Activated naive CD4-positive, alpha-beta T cell treated with anti-CD3 and anti-CD28 coated beads, Interleukin-2, amount 10 ng/mL, durations not matched to agents 7 days and 5 days (primary cell): ENCODE results near the gene PPP3CB.
"Not testable (repeated sequence)": the region's sequence is repeated elsewhere in the genome, so short reads cannot be mapped to it uniquely, and the experiment has no call there.

Experiments used
- CTCF ChIA-PET: fragments of 350-600 bp; sonication (Branson Sonifier 250); formaldehyde crosslinking; loops from one replicate; lab custom pipeline; 2021; ENCODE audit warnings: antibody characterized with exemption; lab: Charles Lee
- DNase-seq: peaks from one replicate; pipeline ENCODE4 v3.0.0-alpha.2; 2020
- H3K27ac Mint-ChIP-seq: one replicate; pipeline ENCODE4 v1.8.0; 2021; ENCODE audit warnings: mild to moderate bottlenecking, moderate library complexity, mixed read lengths
- H3K27me3 Mint-ChIP-seq: one replicate; pipeline ENCODE4 v1.8.0; 2021; ENCODE audit warnings: mild to moderate bottlenecking, mixed read lengths
- H3K36me3 Mint-ChIP-seq: one replicate; pipeline ENCODE4 v1.8.0; 2021; ENCODE audit warnings: mixed read lengths
- H3K4me1 Mint-ChIP-seq: one replicate; pipeline ENCODE4 v1.8.0; 2021; ENCODE audit warnings: mixed read lengths
- H3K4me3 Mint-ChIP-seq: one replicate; pipeline ENCODE4 v1.8.0; 2021; ENCODE audit warnings: mild to moderate bottlenecking, moderate library complexity, mixed read lengths
- H3K9me3 Mint-ChIP-seq: one replicate; pipeline ENCODE4 v1.8.0; 2021; ENCODE audit warnings: mixed read lengths

The PPP3CB gene

GRCh38 chr10:73414230-73414945 lies 81.4 kb downstream of the PPP3CB start:
- Mint-ChIP-seq H3K27ac (peak overlapping the region; percentile 77), H3K36me3 (peaks cover 19% of the 10 kb centered on the region), H3K4me3 (peak overlapping the region; percentile 93), H3K27me3 (peaks cover 9% of the 10 kb centered on the region), H3K4me1 (peaks cover 44% of the 10 kb centered on the region), H3K9me3 (no peaks in the 10 kb centered on the region)
- DNase-seq = no peak
- CTCF ChIA-PET = no interaction called here

GRCh38 chr10:73413528-73414229 lies 82.1 kb downstream of the PPP3CB start, which contains the start of gene ANXA7:
ANXA7 (minus strand) TSS chr10:73414058; CDS start chr10:73400856, 13,202 bp downstream.
- Mint-ChIP-seq H3K36me3 (peaks cover 22% of the 10 kb centered on the region), H3K27me3 (peaks cover 9% of the 10 kb centered on the region), H3K27ac (peak within 1 kb of the TSS; percentile 90), H3K9me3 (no peaks in the 10 kb centered on the region), H3K4me3 (peak within 1 kb of the TSS; percentile 93), H3K4me1 (peaks cover 51% of the 10 kb centered on the region)
- CTCF ChIA-PET = no interaction called here
- peak; percentile 97 for DNase-seq

- Mint-ChIP-seq H3K4me1 (peaks cover 52% of the 10 kb centered on the region), H3K27ac (peak overlapping the region; percentile 90), H3K36me3 (peaks cover 22% of the 10 kb centered on the region), H3K9me3 (no peaks in the 10 kb centered on the region), H3K4me3 (peak overlapping the region; percentile 93), H3K27me3 (peaks cover 9% of the 10 kb centered on the region)
- CTCF ChIA-PET = no interaction called here
- peak; percentile 63 for DNase-seq
These were observed 82.7 kb downstream of the PPP3CB start for GRCh38 chr10:73413108-73413527.

DNA sequence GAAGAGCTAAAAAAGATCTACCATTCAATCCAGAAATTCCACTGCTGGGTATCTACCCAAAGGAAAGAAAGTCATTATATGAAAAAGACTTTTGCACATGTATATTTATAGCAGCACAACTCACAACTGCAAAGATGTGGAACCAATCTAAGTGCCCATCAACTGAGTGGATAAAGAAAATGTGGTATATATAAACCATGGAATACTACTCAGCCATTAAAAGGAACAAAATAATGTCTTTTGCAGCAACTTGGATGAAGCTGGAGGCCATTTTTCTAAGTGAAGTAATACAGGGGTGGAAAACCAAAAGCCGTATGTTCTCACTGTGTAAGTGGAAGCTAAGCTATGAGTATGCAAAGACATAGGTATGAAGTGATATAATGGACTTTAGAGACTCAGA lies 84.9 kb downstream of the PPP3CB start:
- CTCF ChIA-PET = interaction anchor here (1.5 kb wide), 1 partner anchor 13 kb away, joined by 4 read pairs; no protein-coding TSS in a partner anchor
- H3K9me3 Mint-ChIP-seq = no peaks in the 10 kb centered on the region
- no peak for DNase-seq
- peaks cover 54% of the 10 kb centered on the region for H3K4me1 Mint-ChIP-seq
- peaks cover 8% of the 10 kb centered on the region for H3K27me3 Mint-ChIP-seq
- no peak overlapping the region for H3K27ac Mint-ChIP-seq
- no peak overlapping the region for H3K4me3 Mint-ChIP-seq
- H3K36me3 Mint-ChIP-seq = peaks cover 33% of the 10 kb centered on the region

GRCh38 chr10:73408978-73409521 lies 86.8 kb downstream of the PPP3CB start:
- no peaks in the 10 kb centered on the region for H3K9me3 Mint-ChIP-seq
- CTCF ChIA-PET = no interaction called here
- peaks cover 41% of the 10 kb centered on the region for H3K4me1 Mint-ChIP-seq
- H3K27ac Mint-ChIP-seq = no peak overlapping the region
- no peaks in the 10 kb centered on the region for H3K27me3 Mint-ChIP-seq
- no peak overlapping the region for H3K4me3 Mint-ChIP-seq
- no peak for DNase-seq
- peaks cover 33% of the 10 kb centered on the region for H3K36me3 Mint-ChIP-seq

- H3K27ac Mint-ChIP-seq = no peak overlapping the region
- no peaks in the 10 kb centered on the region for H3K9me3 Mint-ChIP-seq
- peaks cover 38% of the 10 kb centered on the region for H3K4me1 Mint-ChIP-seq
- H3K4me3 Mint-ChIP-seq = no peak overlapping the region
- no peaks in the 10 kb centered on the region for H3K27me3 Mint-ChIP-seq
- CTCF ChIA-PET = no interaction called here
- no peak for DNase-seq
- peaks cover 31% of the 10 kb centered on the region for H3K36me3 Mint-ChIP-seq
These were observed 87.8 kb downstream of the PPP3CB start for GRCh38 chr10:73408061-73408460.

DNA sequence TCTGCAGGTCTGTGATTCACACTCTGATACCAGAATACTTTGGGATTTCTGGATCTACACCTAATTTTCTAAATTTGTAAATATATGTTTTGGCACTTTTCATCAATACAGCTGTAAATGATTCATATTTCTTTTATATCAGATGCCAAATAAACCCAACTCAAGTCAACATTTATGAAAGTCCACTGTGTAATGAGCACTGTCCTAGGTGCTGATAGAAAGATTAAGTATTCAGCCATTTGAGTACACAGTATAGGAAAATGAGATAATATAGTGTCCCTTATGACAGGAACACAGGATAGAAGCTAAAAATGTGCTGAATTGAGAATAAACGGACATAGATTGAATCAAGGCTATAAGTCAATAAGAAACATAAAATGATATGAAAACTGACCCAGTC lies 88.3 kb downstream of the PPP3CB start:
- DNase-seq = no peak
- H3K27ac Mint-ChIP-seq = no peak overlapping the region
- H3K9me3 Mint-ChIP-seq = no peaks in the 10 kb centered on the region
- no peak overlapping the region for H3K4me3 Mint-ChIP-seq
- CTCF ChIA-PET = no interaction called here
- H3K4me1 Mint-ChIP-seq = peaks cover 34% of the 10 kb centered on the region
- peaks cover 30% of the 10 kb centered on the region for H3K36me3 Mint-ChIP-seq
- no peaks in the 10 kb centered on the region for H3K27me3 Mint-ChIP-seq

- CTCF ChIA-PET = no interaction called here
- Mint-ChIP-seq H3K27ac (no peak overlapping the region), H3K36me3 (peaks cover 30% of the 10 kb centered on the region), H3K4me1 (peaks cover 28% of the 10 kb centered on the region), H3K27me3 (no peaks in the 10 kb centered on the region), H3K9me3 (no peaks in the 10 kb centered on the region), H3K4me3 (no peak overlapping the region)
- no peak for DNase-seq
These were observed 89.0 kb downstream of the PPP3CB start for GRCh38 chr10:73406846-73407245.

GRCh38 chr10:73405556-73405955 lies 90.3 kb downstream of the PPP3CB start:
- Mint-ChIP-seq H3K4me1 (peaks cover 19% of the 10 kb centered on the region), H3K9me3 (no peaks in the 10 kb centered on the region), H3K4me3 (no peak overlapping the region), H3K27me3 (no peaks in the 10 kb centered on the region), H3K27ac (no peak overlapping the region), H3K36me3 (peaks cover 23% of the 10 kb centered on the region)
- CTCF ChIA-PET = no interaction called here
- no peak for DNase-seq

GRCh38 chr10:73404690-73405089 lies 91.1 kb downstream of the PPP3CB start:
- Mint-ChIP-seq H3K4me3 (no peak overlapping the region), H3K9me3 (no peaks in the 10 kb centered on the region), H3K27ac (peak overlapping the region; percentile 11), H3K4me1 (peaks cover 13% of the 10 kb centered on the region), H3K36me3 (peaks cover 18% of the 10 kb centered on the region), H3K27me3 (no peaks in the 10 kb centered on the region)
- CTCF ChIA-PET = interaction anchor here (0.7 kb wide), 1 partner anchor 75 kb away, joined by 5 read pairs; no protein-coding TSS in a partner anchor
- no peak for DNase-seq

DNA sequence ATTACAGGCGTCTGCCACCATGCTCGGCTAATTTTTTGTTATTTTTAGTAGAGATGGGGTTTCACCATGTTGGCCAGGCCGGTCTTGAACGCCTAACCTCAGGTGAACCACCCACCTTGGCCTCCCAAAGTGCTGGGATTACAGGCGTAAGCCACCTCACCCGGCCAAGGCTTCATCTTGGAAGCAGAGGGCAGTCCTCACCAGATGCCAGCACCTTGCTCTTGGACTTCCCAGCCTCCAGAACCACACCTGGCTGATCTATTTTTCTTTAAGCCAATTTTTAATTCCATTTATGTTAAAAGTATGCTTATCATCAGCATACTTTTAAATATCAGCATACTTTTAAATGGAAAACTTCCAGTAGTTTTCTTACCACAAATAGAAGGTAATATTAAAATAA lies 94.2 kb downstream of the PPP3CB start:
- H3K27me3 Mint-ChIP-seq = no peaks in the 10 kb centered on the region
- DNase-seq = no peak
- H3K4me3 Mint-ChIP-seq = no peak overlapping the region
- H3K27ac Mint-ChIP-seq = no peak overlapping the region
- H3K9me3 Mint-ChIP-seq = no peaks in the 10 kb centered on the region
- H3K36me3 Mint-ChIP-seq = peaks cover 11% of the 10 kb centered on the region
- H3K4me1 Mint-ChIP-seq = no peaks in the 10 kb centered on the region
- CTCF ChIA-PET = interaction anchor here (0.6 kb wide), 1 partner anchor 213 kb away, joined by 3 read pairs; no protein-coding TSS in a partner anchor

DNA sequence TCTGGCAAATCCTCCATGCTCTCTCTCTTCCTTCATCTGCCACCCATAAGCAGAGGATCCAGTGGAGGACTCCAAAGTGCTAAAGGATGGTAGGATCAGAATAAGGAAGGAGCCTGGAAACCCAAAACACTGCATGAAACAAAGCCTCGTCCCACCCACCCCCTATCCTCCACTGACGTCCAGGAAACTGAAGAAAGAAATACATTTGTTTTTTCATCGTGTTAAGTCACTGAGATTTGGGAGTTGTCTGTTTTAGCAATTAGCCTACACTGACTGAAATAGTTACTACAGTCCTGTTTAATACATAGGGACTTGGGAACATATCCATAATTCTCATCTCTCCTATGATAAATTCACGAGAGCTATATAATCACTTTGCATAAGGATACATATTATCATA lies 96.8 kb downstream of the PPP3CB start:
- Mint-ChIP-seq H3K27me3 (no peaks in the 10 kb centered on the region), H3K4me1 (no peaks in the 10 kb centered on the region), H3K9me3 (no peaks in the 10 kb centered on the region), H3K27ac (no peak overlapping the region), H3K36me3 (peaks cover 27% of the 10 kb centered on the region), H3K4me3 (no peak overlapping the region)
- DNase-seq = no peak
- CTCF ChIA-PET = interaction anchor here (0.6 kb wide), 1 partner anchor 1459 kb away, joined by 3 read pairs; no protein-coding TSS in a partner anchor

GRCh38 chr10:73398024-73398423 lies 97.8 kb downstream of the PPP3CB start:
- Mint-ChIP-seq H3K4me1 (no peaks in the 10 kb centered on the region), H3K9me3 (peaks cover 3% of the 10 kb centered on the region), H3K36me3 (peaks cover 33% of the 10 kb centered on the region), H3K27me3 (no peaks in the 10 kb centered on the region), H3K27ac (no peak overlapping the region), H3K4me3 (no peak overlapping the region)
- DNase-seq = no peak
- CTCF ChIA-PET = interaction anchor here (1.2 kb wide), 1 partner anchor 13 kb away, joined by 4 read pairs; no protein-coding TSS in a partner anchor

DNA sequence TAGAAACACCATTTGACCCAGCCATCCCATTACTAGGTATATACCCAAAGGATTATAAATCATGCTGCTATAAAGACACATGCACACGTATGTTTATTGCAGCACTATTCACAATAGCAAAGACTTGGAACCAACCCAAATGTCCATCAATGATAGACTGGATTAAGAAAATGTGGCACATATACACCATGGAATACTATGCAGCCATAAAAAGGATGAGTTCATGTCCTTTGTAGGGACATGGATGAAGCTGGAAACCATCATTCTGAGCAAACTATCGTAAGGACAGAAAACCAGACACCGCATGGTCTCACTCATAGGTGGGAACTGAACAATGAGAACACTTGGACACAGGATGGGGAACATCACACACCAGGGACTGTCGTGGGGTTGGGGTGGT lies 101.5 kb downstream of the PPP3CB start:
- H3K36me3 Mint-ChIP-seq = peaks cover 52% of the 10 kb centered on the region
- H3K27me3 Mint-ChIP-seq, H3K4me3 Mint-ChIP-seq, H3K4me1 Mint-ChIP-seq, DNase-seq, H3K27ac Mint-ChIP-seq, H3K9me3 Mint-ChIP-seq, CTCF ChIA-PET: not testable (repeated sequence)
